ENCODE measurements around the gene DAGLB.

DNA sequence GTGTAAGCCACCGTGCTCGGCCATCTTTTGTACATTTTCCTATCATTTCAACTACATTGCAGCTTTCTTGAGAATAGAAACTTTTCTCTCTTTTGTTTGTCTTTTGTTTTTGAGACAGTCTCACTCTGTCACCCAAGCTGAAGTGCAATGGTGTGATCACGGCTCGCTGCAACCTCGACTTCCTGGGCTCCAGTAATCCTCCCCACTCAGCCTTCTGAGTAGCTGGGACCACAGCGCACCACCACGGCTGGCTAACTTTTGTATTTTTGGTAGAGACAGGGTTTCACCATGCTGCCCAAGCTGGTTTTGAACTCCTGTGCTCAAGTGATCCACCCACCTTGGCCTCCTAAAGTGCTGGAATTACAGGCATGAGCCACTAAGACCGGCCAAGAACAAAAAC, 31.3 kb upstream of the DAGLB start:
- TF ChIP-seq, protein P1, sequence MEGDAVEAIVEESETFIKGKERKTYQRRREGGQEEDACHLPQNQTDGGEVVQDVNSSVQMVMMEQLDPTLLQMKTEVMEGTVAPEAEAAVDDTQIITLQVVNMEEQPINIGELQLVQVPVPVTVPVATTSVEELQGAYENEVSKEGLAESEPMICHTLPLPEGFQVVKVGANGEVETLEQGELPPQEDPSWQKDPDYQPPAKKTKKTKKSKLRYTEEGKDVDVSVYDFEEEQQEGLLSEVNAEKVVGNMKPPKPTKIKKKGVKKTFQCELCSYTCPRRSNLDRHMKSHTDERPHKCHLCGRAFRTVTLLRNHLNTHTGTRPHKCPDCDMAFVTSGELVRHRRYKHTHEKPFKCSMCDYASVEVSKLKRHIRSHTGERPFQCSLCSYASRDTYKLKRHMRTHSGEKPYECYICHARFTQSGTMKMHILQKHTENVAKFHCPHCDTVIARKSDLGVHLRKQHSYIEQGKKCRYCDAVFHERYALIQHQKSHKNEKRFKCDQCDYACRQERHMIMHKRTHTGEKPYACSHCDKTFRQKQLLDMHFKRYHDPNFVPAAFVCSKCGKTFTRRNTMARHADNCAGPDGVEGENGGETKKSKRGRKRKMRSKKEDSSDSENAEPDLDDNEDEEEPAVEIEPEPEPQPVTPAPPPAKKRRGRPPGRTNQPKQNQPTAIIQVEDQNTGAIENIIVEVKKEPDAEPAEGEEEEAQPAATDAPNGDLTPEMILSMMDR (conservative IDR thresholded peaks at IDR 0.05; ENCODE audit: low read length) = no peak
- TF ChIP-seq EZH2phosphoT487 (IDR thresholded peaks at IDR 0.05; ENCODE audit: borderline replicate concordance, low read depth, low read length) = no peak

Data from OCI-LY7 (cell line).